ENCODE results near the gene NT5DC1. TPM values are rescaled to one million over a fixed set of nuclear protein-coding genes. Genes with fewer than 3 reads are reported as not detected.

The NT5DC1 gene
- total RNA-seq, 1 donor from 2014 or later: 29.7 TPM

DNA sequence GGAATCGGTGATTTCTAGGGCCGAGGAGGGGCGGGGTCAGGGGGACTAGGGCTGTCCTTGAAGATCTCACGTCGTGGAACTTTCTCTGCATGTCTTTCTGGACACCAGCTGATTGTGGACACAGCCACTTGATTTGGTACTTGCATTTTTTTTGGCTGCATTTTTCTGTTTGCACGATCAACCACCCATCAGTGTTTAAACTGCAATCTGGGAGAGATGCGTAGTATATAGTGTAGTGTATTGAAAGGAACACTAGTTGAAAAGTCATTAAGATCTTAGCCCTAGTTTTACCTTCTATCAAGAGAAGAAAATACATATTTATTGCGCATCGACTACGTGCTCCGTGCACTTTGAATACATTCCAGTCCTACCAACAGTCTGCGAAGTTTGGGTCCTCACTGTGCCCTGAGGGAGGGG is 657 bp downstream of the NT5DC1 start:
- peaks cover 13% of the 10 kb centered on the region for H3K36me3 Mint-ChIP-seq (ENCODE audit: low read depth, unreplicated experiment)
- Histone ChIP-seq H3K4me3 (ENCODE audit: insufficient read depth, low read depth, low read length) (peak overlapping the region; percentile 80), H3K9ac (ENCODE audit: low read length) (peak overlapping the region; percentile 81), H3K79me2 (ENCODE audit: insufficient read depth, low read length) (peaks cover 9% of the 10 kb centered on the region), H2AFZ (ENCODE audit: low read depth, low read length) (peak overlapping the region; percentile 94), H3K4me1 (ENCODE audit: insufficient read depth, low read length) (peaks cover 7% of the 10 kb centered on the region), H3K36me3 (ENCODE audit: insufficient read depth, low read length) (no peaks in the 10 kb centered on the region), H3K4me2 (ENCODE audit: low read length) (peak overlapping the region; percentile 88), H4K20me1 (ENCODE audit: insufficient read depth, low read length) (peaks cover 5% of the 10 kb centered on the region), H3K27ac (ENCODE audit: low read depth, low read length) (peak overlapping the region; percentile 56), H3K27me3 (ENCODE audit: insufficient read depth, low read length) (no peaks in the 10 kb centered on the region), H3K9me3 (ENCODE audit: insufficient read depth, low read depth, low read length) (peaks cover 4% of the 10 kb centered on the region)
- TF ChIP-seq EZH2 (IDR thresholded peaks at IDR 0.05; ENCODE audit: insufficient read depth, low read length): no peak
- TF ChIP-seq, protein P1, sequence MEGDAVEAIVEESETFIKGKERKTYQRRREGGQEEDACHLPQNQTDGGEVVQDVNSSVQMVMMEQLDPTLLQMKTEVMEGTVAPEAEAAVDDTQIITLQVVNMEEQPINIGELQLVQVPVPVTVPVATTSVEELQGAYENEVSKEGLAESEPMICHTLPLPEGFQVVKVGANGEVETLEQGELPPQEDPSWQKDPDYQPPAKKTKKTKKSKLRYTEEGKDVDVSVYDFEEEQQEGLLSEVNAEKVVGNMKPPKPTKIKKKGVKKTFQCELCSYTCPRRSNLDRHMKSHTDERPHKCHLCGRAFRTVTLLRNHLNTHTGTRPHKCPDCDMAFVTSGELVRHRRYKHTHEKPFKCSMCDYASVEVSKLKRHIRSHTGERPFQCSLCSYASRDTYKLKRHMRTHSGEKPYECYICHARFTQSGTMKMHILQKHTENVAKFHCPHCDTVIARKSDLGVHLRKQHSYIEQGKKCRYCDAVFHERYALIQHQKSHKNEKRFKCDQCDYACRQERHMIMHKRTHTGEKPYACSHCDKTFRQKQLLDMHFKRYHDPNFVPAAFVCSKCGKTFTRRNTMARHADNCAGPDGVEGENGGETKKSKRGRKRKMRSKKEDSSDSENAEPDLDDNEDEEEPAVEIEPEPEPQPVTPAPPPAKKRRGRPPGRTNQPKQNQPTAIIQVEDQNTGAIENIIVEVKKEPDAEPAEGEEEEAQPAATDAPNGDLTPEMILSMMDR (IDR thresholded peaks at IDR 0.05; ENCODE audit: insufficient read depth, low read depth, low read length): no peak
- FAIRE-seq (no peak), DNase-seq (ENCODE audit: low read depth) (no peak)
- H3K4me3 Mint-ChIP-seq (ENCODE audit: unreplicated experiment): peak overlapping the region; percentile 94
- H3K4me1 Mint-ChIP-seq (ENCODE audit: low read depth, unreplicated experiment): peaks cover 23% of the 10 kb centered on the region
- no peaks in the 10 kb centered on the region for H3K27me3 Mint-ChIP-seq (ENCODE audit: low read depth, unreplicated experiment)
- H3K9me3 Mint-ChIP-seq (ENCODE audit: unreplicated experiment): peaks cover 5% of the 10 kb centered on the region
- H3K27ac Mint-ChIP-seq (ENCODE audit: unreplicated experiment): peak overlapping the region; percentile 48

DNA sequence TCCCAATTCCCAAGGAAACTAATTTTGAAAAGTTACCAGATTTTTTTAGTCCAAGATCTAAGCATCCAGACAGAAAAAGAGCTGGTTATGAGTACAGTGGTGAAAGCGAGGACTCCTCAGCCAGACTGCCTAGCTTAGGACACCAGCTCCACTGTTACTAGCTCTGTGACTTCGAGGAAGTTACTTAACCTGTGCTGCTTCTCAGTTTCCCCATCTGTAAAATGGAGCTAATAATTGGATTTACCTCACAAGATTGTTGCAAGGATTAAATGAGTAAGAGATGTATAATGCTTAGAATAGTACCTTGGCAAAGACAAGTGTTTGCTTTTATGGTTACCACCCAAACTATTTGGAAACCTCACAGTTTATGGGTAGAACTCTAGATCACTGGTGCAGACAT is 1.1 kb downstream of the NT5DC1 start:
- H3K4me3 ChIP-seq (ENCODE audit: insufficient read depth, low read depth, low read length): peak overlapping the region; percentile 80
- peak overlapping the region; percentile 94 for H2AFZ ChIP-seq (ENCODE audit: low read depth, low read length)
- H3K9ac ChIP-seq (ENCODE audit: low read length): peak overlapping the region; percentile 81
- no peak for DNase-seq (ENCODE audit: low read depth)
- peak overlapping the region; percentile 88 for H3K4me2 ChIP-seq (ENCODE audit: low read length)
- H3K4me1 ChIP-seq (ENCODE audit: insufficient read depth, low read length): peaks cover 7% of the 10 kb centered on the region
- TF ChIP-seq EZH2 (IDR thresholded peaks at IDR 0.05; ENCODE audit: insufficient read depth, low read length): no peak
- TF ChIP-seq, protein P1 (IDR thresholded peaks at IDR 0.05; ENCODE audit: insufficient read depth, low read depth, low read length): no peak
- no peak for FAIRE-seq
- H3K79me2 ChIP-seq (ENCODE audit: insufficient read depth, low read length): peaks cover 9% of the 10 kb centered on the region
- Mint-ChIP-seq H3K4me1 (ENCODE audit: low read depth, unreplicated experiment) (peaks cover 27% of the 10 kb centered on the region), H3K36me3 (ENCODE audit: low read depth, unreplicated experiment) (peaks cover 9% of the 10 kb centered on the region), H3K27me3 (ENCODE audit: low read depth, unreplicated experiment) (no peaks in the 10 kb centered on the region), H3K27ac (ENCODE audit: unreplicated experiment) (no peak overlapping the region), H3K9me3 (ENCODE audit: unreplicated experiment) (peaks cover under 1% of the 10 kb centered on the region), H3K4me3 (ENCODE audit: unreplicated experiment) (peak overlapping the region; percentile 94)
- no peaks in the 10 kb centered on the region for H3K36me3 ChIP-seq (ENCODE audit: insufficient read depth, low read length)
- H4K20me1 ChIP-seq (ENCODE audit: insufficient read depth, low read length): peaks cover 5% of the 10 kb centered on the region
- no peaks in the 10 kb centered on the region for H3K9me3 ChIP-seq (ENCODE audit: insufficient read depth, low read depth, low read length)
- H3K27me3 ChIP-seq (ENCODE audit: insufficient read depth, low read length): no peaks in the 10 kb centered on the region
- H3K27ac ChIP-seq (ENCODE audit: low read depth, low read length): no peak overlapping the region

DNA sequence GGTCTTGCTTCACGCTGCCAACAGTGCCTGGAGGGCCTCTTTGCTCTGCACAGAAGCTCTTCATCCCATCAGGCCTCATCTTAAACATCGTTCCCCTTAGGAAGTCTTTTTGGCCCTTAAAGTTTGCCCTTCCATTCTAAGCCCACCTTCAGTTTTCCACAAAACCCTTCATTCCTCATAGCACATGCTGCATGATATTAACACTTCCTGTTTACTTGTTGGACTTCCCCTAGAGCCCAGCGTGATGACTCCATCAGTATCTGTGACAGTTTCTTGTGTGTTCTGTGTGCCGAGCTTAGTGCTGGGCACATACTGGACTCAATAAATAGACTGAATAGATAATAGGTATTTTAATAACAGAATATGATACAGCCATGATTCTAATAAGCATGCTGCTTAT is 2.2 kb downstream of the NT5DC1 start:
- no peak overlapping the region for H3K4me3 Mint-ChIP-seq (ENCODE audit: unreplicated experiment)
- peaks cover 7% of the 10 kb centered on the region for H3K4me1 ChIP-seq (ENCODE audit: insufficient read depth, low read length)
- no peak overlapping the region for H3K9ac ChIP-seq (ENCODE audit: low read length)
- FAIRE-seq (no peak), DNase-seq (ENCODE audit: low read depth) (no peak)
- no peaks in the 10 kb centered on the region for H3K27me3 Mint-ChIP-seq (ENCODE audit: low read depth, unreplicated experiment)
- no peak overlapping the region for H3K4me3 ChIP-seq (ENCODE audit: insufficient read depth, low read depth, low read length)
- H4K20me1 ChIP-seq (ENCODE audit: insufficient read depth, low read length): peaks cover 5% of the 10 kb centered on the region
- H3K4me1 Mint-ChIP-seq (ENCODE audit: low read depth, unreplicated experiment): peaks cover 30% of the 10 kb centered on the region
- no peak overlapping the region for H2AFZ ChIP-seq (ENCODE audit: low read depth, low read length)
- peaks cover 9% of the 10 kb centered on the region for H3K79me2 ChIP-seq (ENCODE audit: insufficient read depth, low read length)
- peak overlapping the region; percentile 8 for H3K27ac Mint-ChIP-seq (ENCODE audit: unreplicated experiment)
- H3K36me3 Mint-ChIP-seq (ENCODE audit: low read depth, unreplicated experiment): peaks cover 10% of the 10 kb centered on the region
- H3K27me3 ChIP-seq (ENCODE audit: insufficient read depth, low read length): no peaks in the 10 kb centered on the region
- no peak overlapping the region for H3K4me2 ChIP-seq (ENCODE audit: low read length)
- H3K27ac ChIP-seq (ENCODE audit: low read depth, low read length): no peak overlapping the region
- no peaks in the 10 kb centered on the region for H3K9me3 Mint-ChIP-seq (ENCODE audit: unreplicated experiment)
- H3K36me3 ChIP-seq (ENCODE audit: insufficient read depth, low read length): no peaks in the 10 kb centered on the region
- no peak for TF ChIP-seq EZH2 (IDR thresholded peaks at IDR 0.05; ENCODE audit: insufficient read depth, low read length)
- TF ChIP-seq, protein P1 (IDR thresholded peaks at IDR 0.05; ENCODE audit: insufficient read depth, low read depth, low read length): no peak
- no peaks in the 10 kb centered on the region for H3K9me3 ChIP-seq (ENCODE audit: insufficient read depth, low read depth, low read length)

Measured in astrocyte (in vitro differentiated cells and primary cell).